Measurements from ENCODE around the gene CEP95.

GRCh38 chr17:64509179-64509578 lies 2.4 kb downstream of the CEP95 start:
- TF ChIP-seq SPI1 (IDR thresholded peaks at IDR 0.05; ENCODE audit: low read depth, low read length): no peak
- no peak for TF ChIP-seq TAF1 (IDR thresholded peaks at IDR 0.05; ENCODE audit: low read depth, low read length)
- TF ChIP-seq POLR2A (IDR thresholded peaks at IDR 0.05; ENCODE audit: low read depth, low read length): no peak
- TF ChIP-seq POU2F2 (IDR thresholded peaks at IDR 0.05; ENCODE audit: low read depth, low read length): no peak
